ENCODE measurements around the gene NIPAL3. TPM values are rescaled to one million over a fixed set of nuclear protein-coding genes. Genes with fewer than 3 reads are reported as not detected.
"Not testable (repeated sequence)": the region's sequence is repeated elsewhere in the genome, so short reads cannot be mapped to it uniquely, and the experiment has no call there.

Gene NIPAL3
- total and polyA plus RNA-seq, 2 donors: 9.2 to 17.1 TPM

DNA sequence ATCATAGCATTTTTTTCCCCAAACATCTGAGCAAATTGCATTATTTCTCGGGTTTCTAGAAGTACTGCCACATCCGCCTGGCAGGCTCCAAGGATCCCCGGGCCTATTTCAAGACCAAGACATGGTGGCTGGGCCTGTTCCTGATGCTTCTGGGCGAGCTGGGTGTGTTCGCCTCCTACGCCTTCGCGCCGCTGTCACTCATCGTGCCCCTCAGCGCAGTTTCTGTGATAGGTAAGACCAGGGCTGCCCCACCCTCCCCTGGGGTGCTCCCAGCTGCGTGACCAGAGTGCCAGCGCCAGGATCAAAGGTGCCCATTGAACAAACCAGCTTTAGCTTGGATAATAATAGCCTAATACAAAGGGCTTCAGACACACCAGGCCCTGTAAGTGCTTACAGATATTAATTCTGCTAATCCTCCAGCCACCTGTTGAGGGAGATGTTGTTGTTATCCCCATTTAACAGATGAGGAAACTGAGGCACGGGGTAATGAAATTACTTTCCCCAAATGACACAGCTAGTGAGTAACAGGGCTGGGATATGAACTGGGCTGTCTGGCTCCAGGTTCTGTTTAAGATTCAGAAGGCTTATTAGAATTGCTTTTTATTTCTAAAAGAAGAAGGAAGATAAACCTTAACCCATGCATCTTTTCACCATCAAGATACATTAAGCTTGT lies 26.5 kb downstream of the NIPAL3 start:
- no peaks in the 10 kb centered on the region for H3K27me3 ChIP-seq (ENCODE audit: control insufficient read depth in 2 of 2, insufficient read depth in 1 of 2, low read length in 1 of 2)
- DNase-seq (ENCODE audit: low read depth in 6 of 9, low spot score in 9 of 9): no peak
- H3K4me1 ChIP-seq (ENCODE audit: control insufficient read depth in 2 of 2, insufficient read depth in 2 of 2, low read length in 2 of 2): no peaks in the 10 kb centered on the region
- 98% methylated on average over 14 of the region's 14 CpGs for whole genome bisulfite sequencing
- no peaks in the 10 kb centered on the region for H3K9me3 ChIP-seq (ENCODE audit: control insufficient read depth in 2 of 2, insufficient read depth in 1 of 2, low read length in 1 of 2)
- no peak overlapping the region for H3K27ac ChIP-seq (ENCODE audit: low read depth in 1 of 2, low read length in 1 of 2)
- H3K36me3 ChIP-seq (ENCODE audit: control insufficient read depth in 2 of 2, insufficient read depth in 2 of 2, low read length in 1 of 2): peaks cover 30 to 47% of the 10 kb centered on the region in 2 donors
- no peak overlapping the region for H3K4me3 ChIP-seq (ENCODE audit: low read length in 2 of 2)

DNA sequence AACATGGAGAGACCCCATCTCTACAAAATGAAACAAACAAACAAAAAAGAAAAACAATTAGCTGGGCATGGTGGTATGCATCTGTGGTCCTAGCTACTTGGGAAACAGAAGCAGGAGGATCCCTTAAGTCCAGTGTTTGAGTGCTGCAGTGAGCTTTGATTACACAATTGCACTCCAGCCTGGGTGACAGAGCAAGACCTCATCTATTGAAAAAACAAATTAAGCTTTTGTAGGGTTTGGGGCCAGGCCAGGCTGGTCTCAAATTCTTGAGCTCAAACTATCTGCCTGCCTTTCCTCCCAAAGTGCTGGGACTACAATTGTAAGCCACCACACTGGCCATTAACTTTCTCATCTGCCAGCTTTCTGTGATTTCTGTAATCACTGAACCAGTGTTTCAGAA lies 27.2 kb downstream of the NIPAL3 start:
- H3K4me3 ChIP-seq (ENCODE audit: low read length in 2 of 2): no peak overlapping the region
- no peaks in the 10 kb centered on the region for H3K9me3 ChIP-seq (ENCODE audit: control insufficient read depth in 2 of 2, insufficient read depth in 1 of 2, low read length in 1 of 2)
- DNase-seq (ENCODE audit: low read depth in 6 of 9, low spot score in 9 of 9): no peak
- H3K4me1 ChIP-seq (ENCODE audit: control insufficient read depth in 2 of 2, insufficient read depth in 2 of 2, low read length in 2 of 2): no peaks in the 10 kb centered on the region
- H3K27me3 ChIP-seq (ENCODE audit: control insufficient read depth in 2 of 2, insufficient read depth in 1 of 2, low read length in 1 of 2): no peaks in the 10 kb centered on the region
- H3K36me3 ChIP-seq (ENCODE audit: control insufficient read depth in 2 of 2, insufficient read depth in 2 of 2, low read length in 1 of 2): peaks cover 33 to 51% of the 10 kb centered on the region in 2 donors
- H3K27ac ChIP-seq (ENCODE audit: low read depth in 1 of 2, low read length in 1 of 2): no peak overlapping the region

DNA sequence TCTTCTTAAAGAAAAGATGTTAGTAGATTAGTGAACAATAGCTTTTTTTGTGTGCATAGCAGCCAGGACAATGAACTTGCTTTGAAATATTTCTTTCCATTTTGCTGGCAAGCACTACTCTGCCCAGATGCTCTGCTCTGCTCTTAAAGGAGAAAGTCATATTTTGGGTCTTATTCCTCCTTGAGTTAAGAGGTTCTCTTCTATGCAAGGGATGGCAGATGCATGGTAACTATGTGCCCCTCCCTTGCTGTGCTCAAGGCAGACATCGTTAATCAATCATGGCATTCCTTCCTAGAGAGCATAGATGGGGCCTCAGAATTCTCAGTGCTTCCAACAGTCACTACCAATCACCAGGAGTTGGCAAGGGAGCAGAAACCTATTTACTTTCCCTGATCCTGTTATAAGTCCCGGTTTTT lies 27.6 kb downstream of the NIPAL3 start:
- Histone ChIP-seq H3K27ac (ENCODE audit: low read depth in 1 of 2, low read length in 1 of 2) (no peak overlapping the region), H3K4me1 (ENCODE audit: control insufficient read depth in 2 of 2, insufficient read depth in 2 of 2, low read length in 2 of 2) (no peaks in the 10 kb centered on the region), H3K36me3 (ENCODE audit: control insufficient read depth in 2 of 2, insufficient read depth in 2 of 2, low read length in 1 of 2) (peaks cover 33 to 54% of the 10 kb centered on the region in 2 donors), H3K9me3 (ENCODE audit: control insufficient read depth in 2 of 2, insufficient read depth in 1 of 2, low read length in 1 of 2) (no peaks in the 10 kb centered on the region), H3K4me3 (ENCODE audit: low read length in 2 of 2) (no peak overlapping the region), H3K27me3 (ENCODE audit: control insufficient read depth in 2 of 2, insufficient read depth in 1 of 2, low read length in 1 of 2) (no peaks in the 10 kb centered on the region)
- WGBS: 72% methylated on average over 2 of the region's 2 CpGs
- DNase-seq (ENCODE audit: low read depth in 6 of 9, low spot score in 9 of 9): no peak

DNA sequence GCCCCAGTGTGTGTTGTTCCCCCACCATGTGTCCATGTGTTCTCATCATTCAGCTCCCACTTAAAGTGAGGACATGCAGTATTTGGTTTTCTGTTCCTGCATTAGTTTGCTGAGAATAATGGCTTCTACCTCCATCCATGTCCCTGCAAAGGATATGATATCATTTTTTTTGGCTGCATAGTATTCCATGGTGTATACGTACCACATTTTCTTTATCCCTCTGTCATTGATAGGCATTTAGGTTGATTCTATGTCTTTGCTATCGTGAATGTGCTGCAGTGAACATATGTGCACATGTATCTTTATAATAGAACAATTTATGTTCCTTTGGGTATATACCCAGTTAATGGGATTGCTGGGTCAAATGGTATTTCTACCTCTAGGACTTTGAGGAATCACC lies 30.8 kb downstream of the NIPAL3 start:
- H3K27me3 ChIP-seq (ENCODE audit: control insufficient read depth in 2 of 2, insufficient read depth in 1 of 2, low read length in 1 of 2); DNase-seq (ENCODE audit: low read depth in 6 of 9, low spot score in 9 of 9); H3K4me3 ChIP-seq (ENCODE audit: low read length in 2 of 2); H3K9me3 ChIP-seq (ENCODE audit: control insufficient read depth in 2 of 2, insufficient read depth in 1 of 2, low read length in 1 of 2); H3K4me1 ChIP-seq (ENCODE audit: control insufficient read depth in 2 of 2, insufficient read depth in 2 of 2, low read length in 2 of 2); H3K27ac ChIP-seq (ENCODE audit: low read depth in 1 of 2, low read length in 1 of 2): not testable (repeated sequence)
- WGBS: 97% methylated on average over 2 of the region's 2 CpGs
- peaks cover 40 to 64% of the 10 kb centered on the region in 2 donors for H3K36me3 ChIP-seq (ENCODE audit: control insufficient read depth in 2 of 2, insufficient read depth in 2 of 2, low read length in 1 of 2)

DNA sequence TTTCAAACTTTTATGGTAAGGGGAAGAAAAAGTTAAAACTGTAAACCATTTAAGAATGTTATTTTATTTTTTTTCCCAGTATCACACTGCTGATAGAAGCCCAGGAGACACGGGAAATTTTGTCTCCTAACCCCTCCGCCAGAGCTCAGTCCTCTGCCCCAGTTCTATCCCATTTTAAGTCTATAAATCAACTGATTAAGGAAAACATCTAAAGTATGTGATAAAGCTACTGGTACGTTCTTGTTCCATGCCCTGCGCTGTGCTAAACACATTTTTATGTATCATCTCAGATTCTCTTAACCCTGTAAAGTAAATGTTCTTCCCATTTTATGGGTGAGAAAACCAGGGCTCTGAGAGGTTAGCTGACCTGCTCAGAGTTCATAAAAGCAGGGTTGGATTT lies 34.7 kb downstream of the NIPAL3 start:
- WGBS: 96% methylated on average over 4 of the region's 4 CpGs
- H3K9me3 ChIP-seq (ENCODE audit: control insufficient read depth in 2 of 2, insufficient read depth in 1 of 2, low read length in 1 of 2): peaks cover 0 to 1% of the 10 kb centered on the region in 2 donors
- DNase-seq (ENCODE audit: low read depth in 6 of 9, low spot score in 9 of 9): no peak
- no peaks in the 10 kb centered on the region for H3K4me1 ChIP-seq (ENCODE audit: control insufficient read depth in 2 of 2, insufficient read depth in 2 of 2, low read length in 2 of 2)
- H3K27me3 ChIP-seq (ENCODE audit: control insufficient read depth in 2 of 2, insufficient read depth in 1 of 2, low read length in 1 of 2): no peaks in the 10 kb centered on the region
- peaks cover 59 to 68% of the 10 kb centered on the region in 2 donors for H3K36me3 ChIP-seq (ENCODE audit: control insufficient read depth in 2 of 2, insufficient read depth in 2 of 2, low read length in 1 of 2)
- no peak overlapping the region for H3K4me3 ChIP-seq (ENCODE audit: low read length in 2 of 2)
- no peak overlapping the region for H3K27ac ChIP-seq (ENCODE audit: low read depth in 1 of 2, low read length in 1 of 2)

DNA sequence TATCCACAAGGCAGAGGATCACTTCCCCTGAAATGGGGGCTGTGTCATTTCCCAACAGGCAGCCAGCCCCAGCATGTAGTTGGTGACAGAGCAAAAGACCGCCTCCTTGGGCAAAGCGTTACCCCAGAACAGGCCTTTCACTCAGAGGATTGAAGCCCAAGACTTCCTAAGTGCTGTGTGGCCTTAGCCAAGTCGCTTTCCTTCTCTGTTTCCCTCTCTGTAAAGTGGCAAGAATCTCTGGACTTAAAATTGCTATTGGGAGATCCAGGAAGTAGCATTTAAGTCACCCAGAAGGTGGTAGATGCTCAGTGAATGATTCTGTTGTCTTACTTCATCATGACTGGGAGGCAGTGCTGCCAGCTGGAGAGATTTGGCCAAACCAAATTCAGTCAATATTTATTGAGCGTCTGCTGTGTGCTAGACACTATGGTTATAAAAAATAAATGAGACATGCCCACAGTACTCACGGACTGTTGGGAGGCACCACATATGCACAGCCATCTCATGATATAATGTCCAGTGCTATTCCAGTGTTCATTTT lies 35.3 kb downstream of the NIPAL3 start:
- Histone ChIP-seq H3K27ac (ENCODE audit: low read depth in 1 of 2, low read length in 1 of 2) (no peak overlapping the region), H3K27me3 (ENCODE audit: control insufficient read depth in 2 of 2, insufficient read depth in 1 of 2, low read length in 1 of 2) (no peaks in the 10 kb centered on the region), H3K36me3 (ENCODE audit: control insufficient read depth in 2 of 2, insufficient read depth in 2 of 2, low read length in 1 of 2) (peaks cover 62 to 68% of the 10 kb centered on the region in 2 donors), H3K9me3 (ENCODE audit: control insufficient read depth in 2 of 2, insufficient read depth in 1 of 2, low read length in 1 of 2) (peaks cover 0 to 1% of the 10 kb centered on the region in 2 donors), H3K4me1 (ENCODE audit: control insufficient read depth in 2 of 2, insufficient read depth in 2 of 2, low read length in 2 of 2) (no peaks in the 10 kb centered on the region), H3K4me3 (ENCODE audit: low read length in 2 of 2) (no peak overlapping the region)
- 97% methylated on average over 5 of the region's 5 CpGs for WGBS
- no peak for DNase-seq (ENCODE audit: low read depth in 6 of 9, low spot score in 9 of 9)

DNA sequence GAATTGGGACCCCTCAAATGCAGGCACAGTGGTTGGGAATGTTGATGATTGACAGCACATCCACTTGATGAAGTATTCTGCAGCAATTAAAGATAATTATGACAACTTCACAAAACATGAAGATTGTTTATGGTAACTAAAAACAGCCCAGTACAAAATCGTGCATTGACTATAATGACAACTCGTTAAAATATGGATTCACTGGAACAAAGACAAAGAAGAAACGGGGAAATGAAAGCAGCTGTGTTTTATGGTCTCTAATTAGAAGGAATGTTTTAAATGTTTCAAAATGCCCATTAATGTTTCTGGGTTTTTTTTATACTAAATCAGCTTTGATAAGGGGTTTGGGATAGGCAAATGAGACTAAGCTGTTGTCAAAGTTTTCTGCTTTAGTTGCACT lies 36.1 kb downstream of the NIPAL3 start:
- DNase-seq (ENCODE audit: low read depth in 6 of 9, low spot score in 9 of 9): no peak
- 95% methylated on average over 3 of the region's 3 CpGs for WGBS
- Histone ChIP-seq H3K4me1 (ENCODE audit: control insufficient read depth in 2 of 2, insufficient read depth in 2 of 2, low read length in 2 of 2) (no peaks in the 10 kb centered on the region), H3K27me3 (ENCODE audit: control insufficient read depth in 2 of 2, insufficient read depth in 1 of 2, low read length in 1 of 2) (no peaks in the 10 kb centered on the region), H3K36me3 (ENCODE audit: control insufficient read depth in 2 of 2, insufficient read depth in 2 of 2, low read length in 1 of 2) (peaks cover 61 to 68% of the 10 kb centered on the region in 2 donors), H3K27ac (ENCODE audit: low read depth in 1 of 2, low read length in 1 of 2) (no peak overlapping the region), H3K4me3 (ENCODE audit: low read length in 2 of 2) (no peak overlapping the region), H3K9me3 (ENCODE audit: control insufficient read depth in 2 of 2, insufficient read depth in 1 of 2, low read length in 1 of 2) (peaks cover 0 to 1% of the 10 kb centered on the region in 2 donors)

DNA sequence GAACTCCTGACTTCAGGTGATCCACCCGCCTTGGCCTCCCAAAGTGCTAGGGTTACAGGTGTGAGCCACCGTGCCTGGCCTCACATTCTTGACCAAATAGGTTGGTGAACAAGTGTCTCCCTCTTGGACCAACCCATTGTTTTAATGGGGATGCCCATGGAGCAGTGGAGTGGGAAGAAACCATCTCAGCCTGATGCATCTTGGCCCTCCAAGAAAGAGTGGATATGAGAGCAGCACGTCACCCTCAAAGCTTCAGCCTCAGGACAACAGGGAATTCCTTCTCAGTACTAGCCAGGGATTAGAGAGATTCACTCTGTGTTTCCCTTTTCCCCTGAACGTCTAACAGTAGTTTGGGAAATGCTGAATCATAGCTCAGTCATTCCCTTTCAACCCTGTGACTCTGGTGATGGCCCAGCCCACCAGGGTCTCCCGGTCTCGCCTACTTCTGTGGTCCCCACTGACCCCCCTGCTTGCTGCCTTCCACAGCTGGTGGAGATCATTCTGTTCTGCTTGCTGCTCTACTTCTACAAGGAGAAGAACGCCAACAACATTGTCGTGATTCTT lies 37.4 kb downstream of the NIPAL3 start:
- no peaks in the 10 kb centered on the region for H3K27me3 ChIP-seq (ENCODE audit: control insufficient read depth in 2 of 2, insufficient read depth in 1 of 2, low read length in 1 of 2)
- WGBS: 95% methylated on average over 8 of the region's 8 CpGs
- peaks cover 68 to 72% of the 10 kb centered on the region in 2 donors for H3K36me3 ChIP-seq (ENCODE audit: control insufficient read depth in 2 of 2, insufficient read depth in 2 of 2, low read length in 1 of 2)
- peaks cover 0 to 1% of the 10 kb centered on the region in 2 donors for H3K9me3 ChIP-seq (ENCODE audit: control insufficient read depth in 2 of 2, insufficient read depth in 1 of 2, low read length in 1 of 2)
- no peak overlapping the region for H3K4me3 ChIP-seq (ENCODE audit: low read length in 2 of 2)
- H3K4me1 ChIP-seq (ENCODE audit: control insufficient read depth in 2 of 2, insufficient read depth in 2 of 2, low read length in 2 of 2): no peaks in the 10 kb centered on the region
- DNase-seq (ENCODE audit: low read depth in 6 of 9, low spot score in 9 of 9): no peak
- H3K27ac ChIP-seq (ENCODE audit: low read depth in 1 of 2, low read length in 1 of 2): no peak overlapping the region

DNA sequence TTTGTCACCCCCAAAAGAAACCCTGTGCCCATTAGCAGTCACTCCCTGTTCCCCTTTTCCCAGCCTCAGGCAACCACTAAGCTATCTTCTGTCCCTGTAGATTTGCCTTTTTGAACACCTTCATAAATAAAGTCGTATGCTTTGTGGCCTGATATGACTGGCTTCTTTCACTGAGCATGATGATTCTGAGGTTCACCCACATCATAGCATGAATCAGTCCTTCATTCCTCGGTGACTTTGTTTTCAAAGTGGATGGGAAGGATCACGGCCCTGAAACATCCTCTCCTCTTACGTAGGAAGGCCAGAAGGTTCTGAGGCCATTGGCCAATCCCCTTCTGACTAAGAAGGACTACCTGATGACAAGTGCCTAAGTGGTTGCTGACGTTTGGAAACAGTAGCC lies 39.1 kb downstream of the NIPAL3 start:
- Histone ChIP-seq H3K9me3 (ENCODE audit: control insufficient read depth in 2 of 2, insufficient read depth in 1 of 2, low read length in 1 of 2) (no peaks in the 10 kb centered on the region), H3K36me3 (ENCODE audit: control insufficient read depth in 2 of 2, insufficient read depth in 2 of 2, low read length in 1 of 2) (peaks cover 71 to 75% of the 10 kb centered on the region in 2 donors), H3K27ac (ENCODE audit: low read depth in 1 of 2, low read length in 1 of 2) (no peak overlapping the region), H3K4me3 (ENCODE audit: low read length in 2 of 2) (no peak overlapping the region), H3K27me3 (ENCODE audit: control insufficient read depth in 2 of 2, insufficient read depth in 1 of 2, low read length in 1 of 2) (no peaks in the 10 kb centered on the region), H3K4me1 (ENCODE audit: control insufficient read depth in 2 of 2, insufficient read depth in 2 of 2, low read length in 2 of 2) (peaks cover 0 to 2% of the 10 kb centered on the region in 2 donors)
- 94% methylated on average over 5 of the region's 5 CpGs for WGBS
- no peak for DNase-seq (ENCODE audit: low read depth in 6 of 9, low spot score in 9 of 9)

Measured in thymus (tissue), 11 donors.